Measurements from ENCODE around the gene CABCOCO1. TPM values are rescaled to one million over a fixed set of nuclear protein-coding genes. Genes with fewer than 3 reads are reported as not detected.

CABCOCO1 gene
- total and polyA plus RNA-seq, 5 donors = 0.09 to 0.66 TPM; not detected in 3

Other genes with a start within 250 kb of the CABCOCO1 start
- gene TMEM26, start 209.5 kb upstream of the CABCOCO1 start, total RNA-seq = under 1 TPM in 3 of 4 donors, not detected in 1; 0.15 to 0.43 (median 0.19) TPM
- 0.14 TPM for gene TMEM26, start 209.5 kb upstream of the CABCOCO1 start, polyA plus RNA-seq
- gene ARID5B, start 238.8 kb downstream of the CABCOCO1 start, total RNA-seq = 10 to 100 TPM; 16.9 to 31.8 (median 20.1) TPM
- 13.7 TPM for gene ARID5B, start 238.8 kb downstream of the CABCOCO1 start, polyA plus RNA-seq

All from right cardiac atrium (tissue), 5 donors.